Stimulated activated CD4-positive, alpha-beta T cell treated with anti-CD3 and anti-CD28 coated beads, TNF-alpha, amount 100 ng/mL, for 48 hours (primary cell): ENCODE results near the gene RPIA.
"Not testable (repeated sequence)": the region's sequence is repeated elsewhere in the genome, so short reads cannot be mapped to it uniquely, and the experiment has no call there.

Experiments used
- DNase-seq, 3 donors: peaks; one replicate each; pipeline ENCODE4 v3.0.0-alpha.2; 2020; ENCODE audit warnings: low read depth in 3 of 3

RPIA gene

DNA sequence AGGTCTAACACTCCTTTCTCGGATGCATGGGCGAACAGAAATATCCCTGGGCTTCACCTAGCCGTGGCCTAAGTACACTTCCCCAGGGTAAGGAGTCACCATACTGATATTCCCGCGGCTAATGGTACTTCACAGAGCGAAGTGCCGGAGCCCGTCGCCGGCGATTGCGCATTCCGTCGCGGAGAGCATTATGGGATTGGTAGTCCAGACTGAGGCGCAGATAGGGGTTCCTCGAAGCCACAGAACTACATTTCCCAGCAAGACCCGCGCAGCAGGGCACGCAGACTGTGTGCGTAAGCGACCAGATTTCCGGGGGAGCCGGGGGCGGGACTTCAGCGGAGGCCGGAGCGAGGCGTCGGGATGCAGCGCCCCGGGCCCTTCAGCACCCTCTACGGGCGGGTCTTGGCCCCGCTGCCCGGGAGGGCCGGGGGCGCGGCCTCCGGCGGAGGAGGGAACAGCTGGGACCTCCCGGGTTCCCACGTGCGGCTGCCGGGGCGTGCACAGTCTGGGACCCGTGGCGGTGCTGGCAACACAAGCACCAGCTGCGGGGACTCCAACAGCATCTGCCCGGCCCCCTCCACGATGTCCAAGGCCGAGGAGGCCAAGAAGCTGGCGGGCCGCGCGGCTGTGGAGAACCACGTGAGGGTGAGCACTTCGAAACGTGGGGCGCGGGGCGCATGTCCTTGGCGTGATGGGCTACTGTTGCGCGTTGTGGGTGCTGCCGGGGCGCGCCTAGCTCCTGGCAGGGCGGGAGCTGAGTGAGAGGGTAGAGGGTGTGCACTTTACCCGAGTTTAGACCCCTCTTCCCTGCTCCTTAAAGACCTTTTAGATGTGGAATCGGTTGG is at the start of gene RPIA:
Gene RPIA (plus strand): TSS at position 335 of the 845 bp plus-strand sequence. CDS start 26 bp downstream, at position 361.
- peak; percentile 96 to 99 (median 98) for DNase-seq

DNA sequence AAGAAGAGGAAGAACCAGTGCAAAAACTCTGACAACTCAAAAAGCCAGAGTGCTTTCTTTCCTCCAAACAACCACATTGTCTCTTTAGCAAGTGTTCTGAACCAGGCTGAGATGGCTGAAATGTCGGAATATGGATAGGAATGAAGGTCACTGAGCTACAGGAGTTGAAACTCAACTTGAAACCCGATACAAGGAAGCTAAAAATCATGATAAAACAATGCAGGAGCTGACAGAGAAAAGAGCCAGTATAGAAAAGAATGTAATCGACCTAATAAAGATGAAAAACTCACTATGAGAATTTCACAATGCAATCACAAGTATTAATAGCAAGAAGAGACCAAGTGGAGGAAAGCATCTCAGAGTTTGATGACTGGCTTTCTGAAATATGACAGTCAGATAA is 49.2 kb upstream of the RPIA start:
- DNase-seq = no peak

DNA sequence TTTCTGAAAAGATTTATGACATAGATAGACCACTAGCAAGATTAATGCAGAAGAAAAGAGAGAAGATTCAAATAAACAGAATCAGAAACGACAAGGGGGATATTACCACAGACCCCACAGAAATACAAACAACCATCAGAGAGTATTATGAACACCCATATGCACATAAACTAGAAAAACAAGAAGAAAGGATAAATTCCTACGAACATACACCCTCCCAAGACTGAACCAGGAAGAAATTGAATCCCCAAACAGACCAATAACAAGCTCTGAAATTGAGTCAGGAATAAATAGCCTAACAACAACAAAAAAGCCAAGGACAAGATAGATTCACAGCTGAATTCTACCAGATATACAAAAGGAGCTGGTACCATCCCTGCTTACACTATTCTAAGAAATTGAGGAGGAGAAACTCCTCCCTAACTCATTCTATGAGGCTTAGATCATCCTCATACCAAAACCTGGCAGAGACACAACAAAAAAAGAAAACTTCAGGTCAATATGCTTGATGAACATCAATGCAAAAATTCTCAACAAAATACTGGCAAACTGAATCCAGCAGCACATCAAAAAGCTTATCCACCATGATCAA is 46.1 kb upstream of the RPIA start:
- not testable (repeated sequence) for DNase-seq

DNA sequence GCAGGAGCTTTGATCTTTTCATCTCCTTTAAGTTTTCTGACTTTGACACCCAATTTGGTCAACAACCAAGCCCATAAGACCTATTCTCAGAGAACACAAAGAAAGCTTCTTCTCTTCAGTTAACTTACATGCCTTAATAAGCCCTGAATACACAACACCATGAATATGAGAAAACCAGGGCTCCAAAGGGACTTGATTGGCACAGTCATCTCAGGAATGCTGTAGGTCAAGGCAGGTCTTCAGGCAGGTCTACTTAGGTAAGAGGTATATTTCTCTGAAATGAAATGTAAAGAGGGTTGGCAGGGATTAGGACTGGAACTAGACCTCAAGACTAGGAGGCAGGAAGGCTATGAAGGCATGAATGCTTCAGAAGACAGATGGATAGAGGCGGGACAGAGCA is 39.8 kb upstream of the RPIA start:
- no peak for DNase-seq

DNA sequence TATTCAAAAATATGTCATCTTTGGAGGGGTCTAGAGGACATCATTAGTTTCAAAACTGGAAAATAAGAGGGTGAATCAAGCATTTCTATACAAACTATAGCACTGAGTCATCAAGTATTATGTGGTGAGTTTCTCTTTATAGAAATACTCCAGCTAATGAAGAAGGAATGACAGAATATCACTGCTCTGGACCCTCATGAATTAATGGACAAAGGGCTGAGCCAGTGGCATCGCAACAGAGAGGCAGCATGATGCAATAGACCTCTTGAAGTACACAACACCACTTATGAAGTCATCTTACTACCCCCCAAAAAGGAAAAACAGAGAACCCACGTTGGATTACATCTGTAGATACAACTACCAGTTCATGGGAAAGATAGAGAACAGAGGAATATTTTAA is 36.8 kb upstream of the RPIA start:
- no peak for DNase-seq

DNA sequence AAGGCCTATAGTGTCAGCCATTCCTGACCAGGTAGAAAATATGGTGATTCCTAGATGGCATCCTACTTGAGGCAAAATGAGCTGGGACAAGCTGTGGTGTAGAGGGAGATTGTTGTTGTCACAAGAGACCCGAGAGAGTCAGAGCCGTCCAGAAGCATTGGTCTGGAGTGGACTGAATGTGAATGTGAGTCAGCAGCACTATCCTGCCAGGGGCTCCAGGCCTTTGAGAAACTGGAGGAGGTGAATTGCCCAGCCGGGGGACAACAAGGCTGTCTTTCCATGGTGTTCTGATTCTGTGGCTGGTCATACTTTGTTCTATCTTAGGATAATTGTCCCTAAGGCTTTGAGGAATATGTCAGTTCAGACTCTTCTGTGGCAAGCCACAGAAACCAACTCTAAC is 34.8 kb upstream of the RPIA start:
- DNase-seq = no peak

DNA sequence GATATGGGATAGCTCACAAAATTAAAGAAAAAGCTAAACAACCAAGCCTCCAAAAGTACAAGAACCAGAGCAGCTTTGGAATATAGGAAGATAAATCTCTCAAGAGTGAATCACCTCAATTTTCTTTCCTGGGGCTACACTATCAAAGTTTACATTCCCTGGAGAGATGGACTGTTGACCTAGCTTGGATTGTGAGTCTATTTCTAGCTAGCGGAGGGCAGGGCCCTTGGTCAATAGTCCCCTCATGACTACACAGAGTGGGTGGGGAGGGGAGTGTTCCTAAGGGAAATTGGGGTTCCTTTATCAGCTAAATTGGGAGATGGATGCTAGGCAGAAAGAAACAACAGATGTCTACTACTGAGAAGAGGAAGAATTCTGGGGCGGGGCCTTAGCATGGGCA is 34.3 kb upstream of the RPIA start:
- DNase-seq = no peak

DNA sequence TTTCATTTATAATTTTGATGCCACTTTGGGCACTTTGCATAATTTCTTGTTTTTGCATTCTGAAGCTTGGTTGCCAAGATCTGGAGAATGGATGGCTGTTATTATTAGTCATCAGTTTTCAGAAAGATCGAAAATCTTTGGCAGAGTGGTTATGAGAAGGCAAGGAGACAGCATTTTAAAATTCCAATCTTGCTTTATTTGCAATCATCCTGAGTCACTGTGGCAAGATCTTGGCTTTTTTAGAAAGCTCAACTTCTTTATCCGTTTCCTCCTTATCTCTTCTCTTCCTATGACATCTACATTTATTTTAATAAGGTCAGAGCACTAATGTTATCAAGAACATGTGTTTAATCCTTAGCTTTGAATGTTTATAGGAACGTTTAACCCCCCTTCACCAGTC is 33.1 kb upstream of the RPIA start:
- DNase-seq = no peak

DNA sequence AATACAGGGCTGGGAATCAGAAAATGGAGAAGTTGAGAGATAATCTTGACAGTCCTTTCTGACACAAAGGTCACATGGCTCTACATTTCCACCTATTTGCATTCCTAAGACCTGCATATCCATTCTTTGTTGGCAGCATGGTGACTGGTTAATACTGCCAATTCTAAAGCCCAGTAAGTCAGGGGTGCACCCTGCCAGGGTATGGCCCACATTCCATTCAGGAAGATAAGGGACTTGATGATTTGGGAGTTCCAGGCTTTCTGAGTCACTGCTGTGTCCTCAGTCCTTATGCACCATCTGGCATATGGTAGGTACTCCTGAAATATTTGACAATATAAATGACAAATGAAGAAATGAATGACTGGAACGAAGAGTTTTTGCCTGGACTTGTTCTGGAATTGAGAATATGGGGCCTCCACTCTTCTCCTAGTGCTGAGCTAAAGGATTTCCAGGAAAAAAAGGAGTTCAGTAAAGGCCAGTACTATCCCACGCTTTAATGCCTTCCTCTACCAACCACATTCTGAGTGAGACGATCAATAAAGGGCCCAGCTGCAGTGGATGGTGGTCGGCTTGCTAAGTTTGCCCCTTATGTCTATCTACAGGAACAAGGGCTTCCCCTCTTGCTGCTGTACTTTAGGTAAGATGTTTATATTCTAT is 32.5 kb upstream of the RPIA start:
- no peak for DNase-seq

DNA sequence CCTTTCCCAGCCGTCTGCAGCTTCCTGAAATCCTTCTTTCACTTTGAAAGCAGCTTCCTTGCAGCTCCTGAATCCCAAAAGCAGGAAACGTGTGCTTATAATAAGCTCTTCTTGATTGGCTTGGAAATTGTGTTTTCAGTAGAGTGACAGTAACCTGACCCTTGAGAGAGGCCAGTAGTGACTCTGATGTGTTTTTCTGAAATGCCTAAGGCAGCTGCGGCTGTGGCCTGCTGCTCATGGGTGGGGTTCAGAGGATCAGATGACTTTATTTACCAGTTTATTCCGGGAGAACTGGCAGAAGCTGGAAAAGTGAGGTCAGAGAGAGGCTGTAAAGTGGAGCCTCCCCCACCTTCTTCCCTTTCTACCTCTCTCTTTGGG is 31.9 kb upstream of the RPIA start:
- no peak for DNase-seq

DNA sequence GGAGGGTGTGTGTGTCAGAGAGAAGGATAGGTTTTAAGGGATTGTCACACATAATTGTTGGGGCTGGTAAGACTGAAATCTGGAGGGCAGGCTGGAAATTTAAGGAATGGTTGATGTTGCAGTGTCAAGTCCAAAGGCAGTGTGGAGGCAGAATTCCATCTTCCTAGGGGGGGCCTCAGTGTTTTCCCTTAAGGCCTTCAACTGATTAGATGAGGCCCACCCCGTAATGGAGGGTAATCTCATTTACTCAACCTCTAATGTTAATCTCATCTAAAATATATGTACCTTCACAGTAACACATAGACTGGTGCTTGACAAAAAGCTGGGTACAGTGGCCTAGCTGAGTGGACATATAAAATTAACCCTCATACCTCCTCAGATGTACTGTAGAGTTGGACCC is 30.9 kb upstream of the RPIA start:
- no peak for DNase-seq

DNA sequence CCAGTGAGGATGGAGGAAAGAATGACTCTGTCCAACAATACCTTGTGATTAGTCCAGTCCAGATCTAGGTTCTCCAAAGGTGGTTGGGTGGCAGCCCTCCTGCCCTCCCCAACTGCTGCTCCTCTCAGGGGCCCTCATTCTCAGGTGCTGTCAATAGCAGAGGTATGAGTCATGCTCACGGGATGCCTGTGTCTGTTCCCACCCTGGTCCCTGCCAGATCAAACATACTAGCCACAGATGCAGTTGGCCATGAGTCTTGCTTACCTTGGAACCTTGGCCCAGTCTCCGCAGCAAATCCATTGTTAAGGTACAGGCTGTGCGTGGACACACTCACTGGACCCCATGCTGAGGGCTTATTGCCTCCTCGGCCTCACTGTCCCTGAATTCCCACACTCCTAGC is 24.9 kb upstream of the RPIA start:
- no peak for DNase-seq

DNA sequence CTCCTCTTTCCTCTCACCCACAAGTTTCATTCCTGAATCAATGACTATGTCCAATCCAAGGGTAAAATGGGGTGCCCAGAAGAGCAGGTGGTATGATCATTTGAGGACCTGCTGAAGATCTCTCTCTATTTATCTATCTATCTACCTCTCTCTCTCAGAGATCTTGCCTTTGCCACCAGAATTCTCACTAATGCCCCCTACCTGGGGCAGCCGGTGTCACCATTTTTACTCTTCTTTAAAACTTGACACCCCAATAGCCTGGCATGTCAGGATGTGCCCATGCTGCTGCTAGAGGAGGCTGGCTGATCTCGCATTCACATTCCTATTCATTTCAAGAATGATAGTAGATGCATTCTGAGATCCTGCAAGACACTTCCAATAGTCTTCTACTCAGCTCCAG is 24.3 kb upstream of the RPIA start:
- no peak for DNase-seq

DNA sequence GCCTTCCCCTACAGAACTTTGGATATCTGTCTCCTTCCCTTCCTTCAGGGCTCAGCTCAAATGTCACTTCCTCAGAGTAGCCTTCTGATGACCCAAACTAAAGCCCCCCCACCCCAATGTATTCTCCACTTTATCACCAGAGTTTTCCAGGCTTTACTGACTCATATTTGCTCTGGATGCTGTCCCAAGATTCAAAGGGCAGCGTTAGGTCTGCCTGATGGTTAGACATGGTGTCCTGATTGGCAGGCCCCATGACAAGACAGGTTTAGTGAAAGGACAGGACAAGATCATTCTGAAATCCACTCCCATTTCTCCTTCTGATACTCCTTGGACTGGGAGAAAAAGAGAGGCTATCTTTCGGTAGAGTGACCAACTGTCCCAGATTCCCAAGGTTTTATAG is 22.6 kb upstream of the RPIA start:
- no peak for DNase-seq

DNA sequence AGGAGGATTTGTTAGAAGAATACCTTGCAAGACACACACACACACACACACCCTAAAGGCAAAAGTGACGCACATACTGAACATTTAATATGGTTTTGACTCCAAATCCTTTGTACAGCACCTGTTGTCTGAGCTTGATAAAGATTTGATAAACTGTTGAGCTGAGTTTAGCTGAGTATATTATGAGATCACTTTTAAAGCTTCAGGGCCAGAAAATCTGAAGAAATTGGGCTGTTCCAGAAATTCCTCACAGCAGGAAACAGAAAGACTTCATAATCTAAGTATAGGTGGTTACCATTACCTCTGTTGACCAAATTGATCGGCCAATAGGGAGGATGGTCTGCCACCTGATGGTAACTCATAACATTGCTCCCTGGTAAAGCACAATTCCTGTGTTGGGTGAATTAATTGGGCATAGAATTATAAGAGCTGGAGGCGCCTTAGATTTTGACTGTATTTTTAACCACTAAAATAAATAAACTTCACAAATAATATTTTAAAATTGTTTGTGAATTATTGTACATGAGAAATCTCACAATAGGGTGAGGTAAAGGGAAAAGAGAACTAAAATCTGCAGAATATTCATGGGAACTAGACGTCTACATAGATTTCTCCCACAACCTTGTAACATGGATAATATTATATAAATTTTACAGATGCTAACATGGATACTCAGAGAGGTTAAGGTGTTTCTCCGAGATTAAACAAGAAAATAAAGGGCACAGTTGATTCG is 21.8 kb upstream of the RPIA start:
- peak in 1 of 3 donors; percentile 13 for DNase-seq

DNA sequence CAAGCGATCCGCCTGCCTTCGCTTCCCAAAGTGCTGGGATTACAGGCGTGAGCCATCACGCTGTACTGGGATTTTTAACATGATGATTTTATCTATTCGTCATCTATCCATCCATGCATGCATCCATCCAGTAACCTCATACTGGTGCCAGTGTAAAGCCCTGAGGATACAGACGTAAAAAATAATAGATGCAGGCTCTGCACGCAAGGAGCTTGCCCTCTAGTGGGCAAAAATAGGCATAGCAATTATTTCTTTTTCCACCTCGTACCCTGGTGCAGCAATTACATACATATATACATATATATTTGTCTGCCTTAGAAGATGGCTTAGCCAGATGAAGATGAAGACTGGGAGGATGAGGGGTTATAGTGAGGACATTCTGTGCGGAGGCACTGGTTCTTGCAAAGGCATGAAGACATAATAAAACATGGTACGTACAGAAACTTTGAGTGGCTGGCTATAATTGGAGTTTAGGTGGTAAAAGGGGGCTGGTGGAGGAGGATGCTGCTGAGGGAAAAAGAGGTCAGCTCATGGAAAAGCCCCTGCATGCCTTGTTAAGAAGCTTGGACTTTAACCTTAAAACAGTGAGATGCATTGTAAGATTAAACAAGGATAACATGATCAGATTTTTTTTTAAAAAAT is 19.6 kb upstream of the RPIA start:
- no peak for DNase-seq

DNA sequence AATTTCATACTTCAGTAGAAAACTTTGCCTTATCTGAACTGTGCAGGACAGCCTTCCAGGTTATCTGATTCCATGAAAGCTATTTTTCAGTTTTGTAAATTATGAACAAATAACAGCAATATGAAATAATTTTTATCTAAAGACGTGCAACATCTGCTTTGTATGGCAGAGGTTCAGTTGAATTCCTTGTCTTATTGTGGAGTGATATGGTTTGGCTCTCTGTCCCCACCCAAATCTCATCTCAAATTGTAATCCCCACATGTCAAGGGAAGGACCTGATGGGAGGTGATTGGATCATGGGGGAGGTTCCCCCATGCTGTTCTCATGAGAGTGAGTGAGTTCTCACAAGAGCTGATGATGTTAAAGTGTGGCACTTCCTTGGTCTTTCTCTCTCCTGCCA is 18.1 kb upstream of the RPIA start:
- DNase-seq = no peak

DNA sequence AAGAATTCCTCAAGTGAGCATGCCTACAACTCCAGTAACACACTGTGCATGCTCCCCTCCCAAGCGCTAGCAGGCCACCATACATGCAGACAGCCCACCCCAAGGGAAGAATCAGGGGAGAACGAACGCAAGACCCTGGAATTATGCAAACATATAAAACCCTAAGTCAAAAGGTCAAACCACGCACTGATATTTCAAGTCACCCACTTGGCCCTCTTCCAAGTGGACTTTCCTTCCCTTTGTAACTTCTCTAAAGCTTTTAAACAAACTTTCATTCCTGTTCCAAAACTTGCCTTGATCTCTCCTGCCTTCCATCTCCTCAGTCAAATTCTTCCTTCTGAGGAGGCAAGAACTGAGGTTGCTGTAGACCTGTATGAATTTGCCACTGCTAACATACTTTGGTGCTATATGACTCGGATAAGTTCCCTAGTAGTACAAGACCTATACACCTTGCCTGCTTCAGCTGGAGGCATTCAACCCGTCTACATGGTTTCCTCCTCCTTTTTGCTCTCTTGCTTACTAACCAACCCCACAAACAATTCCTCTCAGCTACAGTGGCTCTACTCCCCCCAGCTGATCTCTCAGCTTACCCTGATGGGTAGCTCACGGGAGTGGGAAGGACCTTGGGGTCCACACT is 11.1 kb upstream of the RPIA start:
- no peak for DNase-seq

DNA sequence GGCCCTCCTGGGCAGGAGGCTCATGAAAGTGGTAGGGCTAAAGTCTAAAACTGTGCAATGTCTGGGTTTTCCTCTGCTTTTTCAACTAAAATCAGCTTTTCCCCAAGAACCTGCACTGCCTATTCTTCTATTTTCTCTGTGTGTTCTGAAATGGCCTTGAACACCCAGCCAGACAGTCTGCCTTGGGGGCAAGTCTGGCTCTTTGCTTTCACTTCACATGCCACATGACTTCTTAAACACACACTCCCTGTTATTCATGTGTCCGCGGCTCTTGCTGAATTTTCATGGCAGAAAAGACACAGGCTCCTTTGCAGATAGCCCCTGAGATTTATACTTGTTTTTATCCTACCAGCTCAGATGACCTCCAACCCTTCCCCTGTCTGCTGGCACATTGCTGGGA is 10.6 kb upstream of the RPIA start:
- no peak for DNase-seq

DNA sequence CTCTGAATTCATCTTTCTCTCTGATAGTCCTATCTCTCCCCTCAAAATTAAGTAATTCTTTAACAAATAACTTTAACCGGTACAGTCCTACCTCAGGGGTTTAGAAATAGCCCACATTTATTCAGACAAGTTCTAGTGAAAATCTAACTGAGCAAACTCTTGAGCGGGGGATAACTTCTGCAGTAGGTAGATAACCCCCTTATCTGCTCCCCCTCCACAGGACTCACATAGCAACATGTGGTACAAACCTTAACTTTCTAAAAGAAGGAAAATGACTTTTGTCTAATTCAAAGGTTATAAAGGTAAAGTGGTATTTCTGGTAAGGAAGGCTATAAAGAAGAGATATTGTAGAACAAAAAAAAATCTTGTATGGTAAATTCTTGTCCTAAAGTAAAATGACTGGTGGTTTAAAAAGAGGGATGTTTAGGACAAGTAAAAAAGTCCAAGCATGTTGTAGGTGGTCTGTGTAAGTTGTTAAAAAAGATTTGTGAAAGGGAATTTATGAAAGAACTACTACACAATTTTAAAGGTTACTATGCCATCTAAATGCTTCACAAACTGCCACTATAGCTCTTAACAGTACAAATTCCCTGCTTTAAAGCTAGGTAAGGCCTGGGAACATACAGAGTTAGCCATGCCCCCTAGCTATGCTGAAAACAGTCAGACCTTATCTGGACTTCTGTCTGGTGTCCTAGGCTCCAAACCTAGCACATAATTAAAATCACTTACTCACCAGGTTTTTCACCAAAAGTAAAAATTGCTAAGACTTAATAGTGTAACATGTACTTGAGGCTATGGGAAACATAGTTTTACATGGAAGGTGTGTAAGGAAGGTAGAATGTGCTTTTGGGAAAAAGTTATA is 8.1 kb upstream of the RPIA start:
- DNase-seq = no peak
